AG08396 (cell line): ENCODE measurements around the gene TMEM178B.
"Not testable (repeated sequence)": the region's sequence is repeated elsewhere in the genome, so short reads cannot be mapped to it uniquely, and the experiment has no call there.

Experiments used
- DNase-seq: peaks from one replicate; pipeline ENCODE4 v3.0.0; 2012; ENCODE audit warnings: low spot score, mixed read lengths

The TMEM178B gene

DNA sequence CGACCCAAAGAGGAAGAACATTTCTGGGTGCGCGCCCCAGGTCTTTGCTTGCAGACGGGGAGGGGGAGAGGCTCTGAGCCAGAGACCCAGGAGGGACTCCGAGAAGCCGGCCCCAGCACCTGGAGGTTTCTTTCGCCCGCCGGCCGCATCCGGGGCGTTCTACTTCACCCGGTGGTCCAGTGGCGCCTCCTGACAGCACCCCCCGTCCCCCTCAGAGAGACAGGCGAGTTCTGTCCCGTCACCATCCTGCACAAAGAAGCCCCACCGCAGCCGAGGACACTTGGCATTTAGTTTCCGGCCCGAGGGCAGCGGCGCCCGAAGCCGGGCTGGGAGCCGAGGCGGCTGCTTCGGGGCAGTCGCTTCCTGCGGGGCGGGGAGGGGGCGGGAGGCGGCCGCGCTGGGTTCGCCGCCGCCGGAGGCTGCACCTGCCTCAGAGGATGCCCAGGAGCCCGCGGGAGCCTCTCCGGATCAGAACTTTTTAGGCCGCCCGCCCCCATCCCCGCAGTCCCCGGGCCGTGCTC, at the start of gene TMEM178B:
Gene TMEM178B, plus strand, starts transcription at position 424 of the 521 bp plus-strand sequence.
- DNase-seq, result no peak

DNA sequence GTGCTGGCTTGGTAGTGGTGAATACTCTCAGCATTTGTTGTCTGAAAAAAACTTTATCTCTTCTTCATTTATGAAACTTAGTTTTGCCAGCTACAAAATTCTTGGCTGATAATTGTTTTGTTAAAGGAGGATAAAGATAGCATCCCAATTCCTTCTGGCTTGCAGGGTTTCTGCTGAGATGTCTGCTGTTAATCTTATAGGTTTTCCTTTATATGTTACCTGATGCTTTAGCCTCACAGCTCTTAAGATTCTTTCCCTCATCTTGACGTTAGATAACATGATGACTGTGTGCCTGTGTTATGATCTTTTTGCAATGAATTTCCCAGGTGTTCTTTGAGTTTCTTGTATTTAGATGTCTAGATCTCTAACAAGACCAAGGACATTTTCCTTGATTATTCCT, 49.2 kb upstream of the TMEM178B start:
- DNase-seq, result no peak

DNA sequence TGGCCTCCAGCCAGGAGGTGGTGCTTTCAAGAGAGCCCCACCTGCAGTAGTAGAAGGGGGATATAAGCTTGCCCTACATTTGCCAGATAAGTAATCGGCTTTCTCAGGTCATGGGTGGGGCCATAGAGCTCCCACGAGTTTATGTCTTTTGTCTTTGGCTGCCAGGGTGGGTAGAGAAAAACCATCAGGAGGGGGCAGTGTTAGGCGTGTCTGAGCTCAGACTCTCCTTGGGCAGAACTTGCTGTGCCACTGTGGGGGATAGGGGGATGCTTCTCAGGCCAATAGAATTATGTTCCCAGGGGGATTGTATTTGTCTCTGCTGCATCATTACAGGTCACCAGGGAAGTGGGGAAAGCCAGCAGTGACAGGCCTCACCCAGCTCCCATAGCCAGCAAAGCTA, 46.8 kb upstream of the TMEM178B start:
- no peak for DNase-seq

DNA sequence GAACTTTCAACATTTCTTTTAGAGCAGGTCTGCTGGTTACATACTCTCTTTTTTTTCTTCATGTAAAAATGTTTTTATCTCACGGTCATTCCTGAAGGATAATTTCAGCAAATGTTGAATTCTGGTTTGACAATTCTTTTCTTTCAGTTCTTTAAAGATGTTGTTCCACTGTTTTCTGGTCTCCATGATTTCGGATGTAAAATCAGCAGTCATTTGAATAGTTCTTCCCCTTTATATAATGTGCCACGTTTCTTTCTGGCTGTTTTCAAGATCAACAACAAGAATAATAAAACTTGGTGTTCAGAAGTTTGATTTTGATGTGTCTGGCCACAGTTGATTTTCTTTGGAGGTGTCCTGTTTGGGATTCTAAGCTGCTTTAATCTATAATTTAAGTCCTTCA, 45.1 kb upstream of the TMEM178B start:
- DNase-seq, result no peak

DNA sequence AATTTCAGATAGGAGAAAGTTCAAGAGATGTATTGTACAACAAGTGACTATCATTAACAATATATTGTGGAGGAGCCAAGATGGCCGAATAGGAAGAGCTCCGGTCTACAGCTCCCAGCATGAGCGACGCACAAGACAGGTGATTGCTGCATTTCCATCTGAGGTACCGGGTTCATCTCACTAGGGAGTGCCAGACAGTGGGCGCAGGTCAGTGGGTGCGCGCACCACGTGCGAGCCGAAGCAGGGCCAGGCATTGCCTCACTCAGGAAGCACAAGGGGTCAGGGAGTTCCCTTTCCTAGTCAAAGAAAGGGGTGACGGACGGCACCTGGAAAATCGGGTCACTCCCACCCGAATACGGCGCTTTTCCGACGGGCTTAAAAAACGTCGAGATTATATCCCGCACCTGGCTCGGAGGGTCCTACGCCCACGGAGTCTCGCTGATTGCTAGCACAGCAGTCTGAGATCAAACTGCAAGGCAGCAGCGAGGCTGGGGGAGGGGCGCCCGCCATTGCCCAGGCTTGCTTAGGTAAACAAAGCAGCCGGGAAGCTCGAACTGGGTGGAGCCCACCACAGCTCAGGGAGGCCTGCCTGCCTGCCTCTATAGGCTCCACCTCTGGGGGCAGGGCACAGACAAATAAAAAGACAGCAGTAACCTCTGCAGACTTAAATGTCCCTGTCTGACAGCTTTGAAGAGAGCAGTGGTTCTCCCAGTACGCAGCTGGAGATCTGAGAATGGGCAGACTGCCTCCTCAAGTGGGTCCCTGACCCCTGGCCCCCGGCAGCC, 41.1 kb upstream of the TMEM178B start:
- not testable (repeated sequence) for DNase-seq

DNA sequence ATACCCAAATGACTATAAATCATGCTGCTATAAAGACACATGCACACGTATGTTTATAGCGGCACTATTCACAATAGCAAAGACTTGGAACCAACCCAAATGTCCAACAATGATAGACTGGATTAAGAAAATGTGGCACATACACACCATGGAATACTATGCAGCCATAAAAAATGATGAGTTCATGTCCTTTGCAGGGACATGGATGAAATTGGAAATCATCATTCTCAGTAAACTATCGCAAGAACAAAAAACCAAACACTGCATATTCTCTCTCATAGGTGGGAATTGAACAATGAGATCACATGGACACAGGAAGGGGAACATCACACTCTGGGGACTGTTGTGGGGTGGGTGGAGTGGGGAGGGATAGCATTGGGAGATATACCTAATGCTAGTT, 35.8 kb upstream of the TMEM178B start:
- not testable (repeated sequence) for DNase-seq

DNA sequence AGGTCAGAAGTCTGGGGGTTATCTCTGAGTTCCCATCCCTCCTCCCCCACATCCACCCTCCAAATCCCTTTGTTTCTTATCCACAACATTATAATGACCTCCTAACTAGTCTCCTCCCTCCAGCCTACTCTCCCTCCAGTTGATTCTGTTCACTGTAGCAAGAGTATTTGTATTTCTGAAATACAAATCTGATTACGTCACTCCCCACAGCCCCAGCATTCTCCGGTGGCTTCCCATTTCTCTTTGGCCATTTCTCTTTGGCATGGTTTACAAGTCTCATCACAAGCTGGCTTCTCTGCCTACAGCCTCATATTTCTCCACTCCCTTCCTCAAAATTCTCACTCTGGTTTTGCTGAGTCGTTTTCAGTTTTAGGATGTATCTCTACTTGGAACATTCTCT, 34.5 kb upstream of the TMEM178B start:
- peak; percentile 54 for DNase-seq

DNA sequence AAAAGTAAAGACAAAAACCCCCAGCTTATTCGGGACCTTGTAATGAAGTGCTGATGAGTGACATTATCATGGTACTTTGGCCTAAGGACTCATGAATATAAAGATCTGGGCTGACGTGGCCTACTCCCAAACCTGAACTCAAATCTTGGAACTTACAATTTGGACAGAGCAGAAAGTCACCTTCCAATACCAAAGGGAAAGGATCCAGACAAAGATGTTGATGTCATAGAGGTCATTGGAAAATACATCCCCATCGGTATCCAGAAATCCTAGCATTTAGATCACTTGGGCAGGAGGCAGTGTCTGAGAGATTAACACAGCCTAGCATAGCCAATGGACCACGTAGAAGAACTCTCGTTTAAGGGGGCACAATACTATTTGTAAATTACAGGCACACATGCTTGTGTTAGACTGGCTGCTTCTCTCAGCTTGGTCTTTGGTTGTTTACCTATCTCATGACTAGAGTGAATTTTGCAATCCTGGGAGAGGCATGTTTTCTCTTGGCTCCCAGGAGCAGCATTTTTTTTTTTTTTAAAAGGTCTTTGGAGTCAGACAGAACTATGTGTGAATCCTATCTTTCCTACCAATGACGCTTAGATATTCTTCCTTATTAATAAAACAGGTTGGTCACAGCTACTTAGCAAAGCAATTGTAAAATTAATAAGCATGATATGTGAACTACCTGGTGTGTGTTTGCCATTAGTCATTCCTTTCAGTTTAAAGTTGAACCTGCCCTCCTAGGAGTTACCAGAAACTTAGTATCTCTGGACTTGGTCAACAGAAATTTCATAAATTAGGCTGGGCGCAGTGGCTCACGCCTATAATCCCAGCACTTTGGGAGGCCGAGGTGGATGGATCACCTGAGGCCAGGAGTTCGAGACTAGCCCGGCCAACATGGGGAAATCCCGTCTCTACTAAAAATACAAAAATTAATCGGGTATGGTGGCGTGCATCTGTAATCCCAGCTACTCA, 31.4 kb upstream of the TMEM178B start:
- peak; percentile 29 for DNase-seq

DNA sequence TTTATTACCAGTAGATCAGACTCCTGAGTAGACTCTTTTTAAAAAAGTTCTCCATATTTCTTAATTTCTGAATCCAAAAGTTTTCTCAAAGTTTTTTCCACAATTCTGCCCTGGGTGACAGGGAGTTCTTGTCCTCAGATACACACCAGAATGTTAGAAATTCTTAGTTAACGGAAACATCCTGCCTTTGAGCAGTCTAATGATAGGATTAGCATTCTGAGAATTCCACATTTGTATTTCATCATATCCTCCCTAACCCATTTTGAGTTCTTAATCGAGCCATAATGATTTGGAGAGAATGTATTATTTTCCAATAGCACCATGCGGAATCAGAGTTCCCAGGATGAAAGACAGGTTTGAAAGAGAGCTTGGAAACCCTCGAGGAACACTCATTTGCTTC, 30.2 kb upstream of the TMEM178B start:
- DNase-seq, result no peak

DNA sequence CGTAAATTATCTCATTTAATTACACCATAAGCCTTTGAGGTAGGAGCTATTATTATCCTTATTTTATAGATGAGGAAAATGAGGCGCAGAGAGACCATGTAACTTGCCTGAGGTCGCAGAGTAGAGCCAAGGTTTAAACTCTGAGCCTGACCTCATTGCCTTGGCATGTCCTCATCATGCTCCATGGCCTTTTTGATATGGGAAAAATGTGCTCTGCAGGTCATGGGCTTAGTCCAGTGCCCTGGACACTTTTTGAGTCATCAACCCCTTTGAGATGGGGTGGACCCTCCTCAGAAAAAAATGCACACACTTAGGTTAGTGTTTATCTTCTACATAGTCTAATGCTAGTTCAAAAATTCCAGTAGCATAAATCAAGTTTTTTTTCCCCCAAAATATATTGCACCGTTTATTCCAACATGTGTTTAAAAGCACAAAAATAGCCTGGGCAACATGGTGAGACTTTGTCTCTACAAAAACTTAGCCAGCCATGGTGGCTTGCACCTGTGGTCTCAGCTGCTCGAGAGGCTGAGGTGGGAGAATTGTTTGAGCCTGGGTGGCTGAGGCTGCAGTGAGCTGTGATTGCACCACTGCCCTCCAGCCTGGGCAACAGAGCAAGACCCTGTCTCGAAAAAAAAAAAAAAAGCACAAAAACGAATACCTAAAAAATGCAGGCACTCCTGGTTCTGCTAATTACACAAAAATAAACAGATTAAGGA, 28.6 kb upstream of the TMEM178B start:
- DNase-seq, result peak; percentile 53

DNA sequence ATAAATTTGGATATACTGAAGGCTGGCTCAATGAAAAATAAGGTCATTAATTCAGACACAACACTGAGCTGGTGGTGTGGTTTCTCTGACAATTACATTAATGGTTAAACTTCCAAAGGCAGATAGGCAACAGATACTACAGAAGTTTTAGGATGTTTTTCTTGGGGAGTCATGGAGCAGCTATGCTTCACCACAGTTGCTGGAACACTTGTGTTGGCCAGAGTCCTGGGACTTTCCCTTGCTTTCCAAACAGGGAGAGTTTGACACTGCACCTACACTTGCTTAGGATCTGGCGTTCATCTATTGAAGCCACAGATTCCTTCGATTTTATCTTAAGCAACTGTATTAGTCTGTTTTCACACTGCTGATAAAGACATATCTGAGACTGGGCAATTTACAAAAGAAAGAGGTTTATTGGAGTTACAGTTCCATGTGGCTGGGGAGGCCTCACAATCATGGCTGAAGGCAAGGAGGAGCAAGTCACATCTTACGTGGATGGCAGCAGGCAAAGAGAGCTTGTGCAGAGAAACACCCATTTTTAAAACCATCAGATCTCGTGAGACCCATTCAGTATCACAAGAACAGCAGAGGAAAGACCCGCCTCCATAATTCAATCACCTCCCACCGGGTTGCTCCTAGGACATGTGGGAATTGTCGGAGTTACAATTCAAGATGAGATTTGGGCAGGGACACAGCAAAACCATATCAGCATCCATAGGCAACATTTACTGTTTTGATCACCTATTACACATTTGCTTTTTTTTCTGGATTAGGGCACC, 27.8 kb upstream of the TMEM178B start:
- peak; percentile 72 for DNase-seq

DNA sequence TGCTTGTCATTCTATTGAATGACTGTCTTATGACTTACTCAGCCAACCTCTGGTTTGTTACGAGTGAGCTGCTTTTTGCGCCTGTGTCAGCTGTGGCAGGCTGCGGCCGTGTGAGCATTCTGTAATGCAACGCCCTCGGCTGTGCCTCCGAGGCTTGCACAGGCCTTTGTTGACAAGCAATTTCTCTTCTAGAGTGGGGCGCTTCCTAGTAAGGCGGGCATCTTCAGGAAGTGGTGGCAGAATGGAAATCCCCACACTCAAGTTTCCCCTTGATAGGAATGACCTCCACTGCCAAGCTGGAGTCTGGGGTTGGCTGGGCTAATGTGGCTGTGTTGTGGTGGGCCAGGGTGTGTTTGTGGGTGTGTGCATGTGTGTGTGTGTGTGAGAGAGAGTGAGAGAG, 20.2 kb upstream of the TMEM178B start:
- no peak for DNase-seq

DNA sequence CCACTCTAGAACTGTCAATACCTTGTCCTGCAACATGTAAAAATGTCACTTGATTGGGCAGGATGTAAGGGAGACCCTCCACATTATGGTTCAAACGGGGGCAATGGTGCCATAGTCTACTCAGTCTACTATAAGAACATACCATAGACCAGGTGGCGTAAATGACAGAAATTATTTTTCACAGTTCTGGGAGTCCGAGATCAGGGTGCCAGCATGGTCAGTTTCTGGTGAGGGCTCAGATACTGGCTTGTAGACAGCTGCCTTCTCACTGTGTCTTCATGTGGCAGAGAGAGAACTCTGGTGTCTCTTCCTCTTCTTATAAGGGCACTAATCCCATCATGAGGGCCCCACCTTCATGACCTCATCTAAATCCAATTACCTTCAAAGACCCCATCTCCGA, 18.7 kb upstream of the TMEM178B start:
- no peak for DNase-seq

DNA sequence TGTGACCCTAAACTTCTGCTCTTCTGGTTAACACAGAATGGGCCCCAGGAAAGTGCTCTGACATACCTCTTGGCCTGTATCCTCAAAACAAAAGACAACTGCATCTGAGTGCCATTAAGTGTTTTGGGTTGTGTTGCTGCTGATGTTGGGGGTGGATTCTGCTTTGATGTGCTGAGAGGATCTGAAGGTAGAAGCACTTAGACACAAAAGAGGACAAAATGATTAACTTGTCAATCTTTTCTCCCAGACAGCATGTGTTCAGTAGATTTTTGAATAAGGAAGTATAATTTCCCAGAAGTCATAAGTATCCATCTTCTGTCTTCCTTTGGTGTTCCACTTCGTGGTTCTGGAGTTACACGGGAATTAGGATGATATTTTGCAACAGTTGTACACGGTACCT, 16.1 kb upstream of the TMEM178B start:
- no peak for DNase-seq

DNA sequence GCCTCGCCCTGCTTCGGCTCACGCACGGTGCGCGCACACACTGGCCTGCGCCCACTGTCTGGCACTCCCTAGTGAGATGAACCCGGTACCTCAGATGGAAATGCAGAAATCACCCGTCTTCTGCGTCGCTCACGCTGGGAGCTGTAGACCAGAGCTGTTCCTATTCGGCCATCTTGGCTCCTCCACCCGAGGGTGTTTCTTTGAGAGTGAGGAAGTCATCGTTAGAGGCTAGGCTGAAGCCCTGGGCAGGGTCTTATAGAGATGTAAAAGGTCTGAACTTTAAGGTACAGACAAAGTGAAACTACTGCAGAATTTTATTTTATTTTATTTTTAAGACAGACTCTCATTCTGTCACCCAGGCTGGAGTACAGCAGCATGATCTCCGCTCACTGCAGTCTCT, 6.0 kb upstream of the TMEM178B start:
- not testable (repeated sequence) for DNase-seq

DNA sequence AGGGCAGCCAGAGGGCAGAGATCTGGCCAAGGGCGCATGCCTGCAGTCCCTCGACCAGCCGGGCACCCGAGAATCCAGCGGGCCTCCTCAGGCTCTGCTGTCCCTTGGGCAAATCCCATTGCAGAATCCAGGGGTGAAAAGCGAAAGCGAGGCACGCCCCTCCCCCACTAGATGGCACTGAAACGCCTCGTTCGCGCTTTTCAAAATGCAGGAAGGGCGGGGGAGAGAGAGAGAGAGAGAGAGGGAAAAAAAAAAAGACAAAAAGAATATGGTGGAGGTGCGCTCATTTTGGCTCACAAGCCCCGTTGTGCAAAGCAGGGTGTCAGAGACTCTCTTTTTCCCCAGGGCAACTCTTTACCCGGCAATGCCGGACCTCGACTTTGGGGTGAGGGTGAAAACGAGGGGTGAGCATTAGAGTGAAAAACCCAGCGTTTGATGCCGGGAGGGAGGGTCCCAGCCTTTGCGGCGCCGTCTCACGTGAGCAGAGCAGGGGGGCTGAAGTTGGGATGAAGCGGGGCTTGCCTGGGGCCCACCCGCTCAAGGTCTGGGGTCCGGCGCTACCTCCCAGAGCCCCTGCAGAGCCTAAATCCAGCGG, 2.5 kb upstream of the TMEM178B start:
- peak; percentile 29 for DNase-seq

DNA sequence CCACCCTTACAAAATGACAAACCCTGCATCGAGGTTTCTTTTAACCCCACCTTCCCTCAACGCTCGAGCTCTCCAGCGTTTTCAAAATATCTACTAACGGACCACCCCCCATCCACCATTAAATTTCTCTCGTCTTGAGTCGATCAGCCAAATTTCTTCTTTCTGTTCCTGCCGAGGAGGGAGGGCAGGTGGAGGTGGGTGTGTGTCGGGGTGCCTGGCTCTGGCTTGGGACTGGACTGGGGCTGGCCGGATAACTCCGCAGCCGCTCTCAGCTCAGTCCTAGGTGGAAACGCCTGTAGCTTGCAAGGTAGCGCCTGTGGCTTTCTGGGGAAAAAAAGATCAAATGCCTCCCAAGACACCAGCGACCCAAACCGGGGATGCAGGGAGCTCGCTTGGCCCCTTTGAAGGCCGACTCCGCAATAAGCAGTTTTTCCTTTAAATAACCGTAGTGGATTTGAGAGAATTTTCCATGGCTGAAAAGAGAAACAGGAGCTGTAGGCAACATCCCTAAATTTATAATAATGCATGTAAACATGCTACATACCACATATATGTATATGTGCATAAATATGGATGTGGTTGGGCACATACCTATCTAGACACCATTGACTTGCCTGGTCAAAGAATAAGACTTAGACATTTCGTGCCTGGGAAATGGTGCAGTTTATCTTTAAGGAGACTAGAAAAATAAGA, 1.9 kb upstream of the TMEM178B start:
- DNase-seq, result no peak

DNA sequence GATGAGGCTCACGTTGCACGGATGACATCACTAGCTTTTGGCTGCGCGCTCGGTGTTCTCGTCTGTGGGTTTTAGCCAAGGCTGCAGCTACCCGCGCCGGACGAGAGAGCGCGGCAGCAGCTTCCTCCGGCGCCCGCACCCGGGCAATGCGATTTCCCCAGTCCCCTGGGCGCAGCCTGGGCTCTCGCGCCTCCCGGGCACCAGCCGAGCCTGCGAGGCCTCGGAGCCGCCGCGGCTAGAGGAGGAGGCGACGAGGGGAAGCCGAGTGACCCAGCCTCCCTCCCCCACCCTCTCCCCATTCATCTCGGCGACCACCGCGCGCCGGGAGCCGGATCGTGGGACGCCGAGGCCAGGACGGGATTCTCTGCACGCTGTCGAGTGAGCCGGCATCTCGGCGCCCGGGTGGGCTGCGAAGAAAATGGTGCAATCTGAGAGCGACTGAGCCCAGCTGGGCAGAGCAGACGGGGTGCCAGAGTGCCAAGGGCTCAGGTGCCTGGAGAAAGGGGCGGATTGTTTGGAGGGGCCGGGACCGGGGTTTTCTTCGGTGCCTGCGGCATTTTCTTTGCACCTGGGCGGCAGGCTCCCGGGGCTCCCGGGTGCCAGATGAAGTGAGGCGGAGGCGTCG, 1.2 kb upstream of the TMEM178B start:
- peak; percentile 79 for DNase-seq

DNA sequence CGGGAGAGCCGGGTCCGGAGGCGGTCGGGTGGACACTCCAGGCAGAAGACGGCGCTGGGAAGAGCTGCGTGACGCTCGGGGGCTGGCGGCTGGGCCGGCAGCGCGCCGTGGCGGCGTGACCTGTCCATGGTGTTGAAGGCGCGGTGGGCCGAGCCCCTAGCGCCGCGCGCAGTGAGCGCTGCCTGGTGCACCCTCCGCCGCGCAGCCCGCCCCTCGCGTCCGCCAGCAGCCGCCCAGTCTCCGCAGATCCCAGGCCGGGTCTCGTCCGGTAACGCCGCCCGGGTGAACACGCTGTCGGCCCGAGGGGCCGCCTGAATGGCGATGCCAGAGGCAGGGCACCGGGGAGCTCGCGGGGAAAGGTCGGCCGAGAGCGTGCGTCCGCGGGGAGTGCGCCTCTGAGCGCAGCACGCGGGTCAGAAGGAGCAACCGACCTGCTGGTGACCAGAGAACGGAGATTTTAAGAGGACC, 657 bp upstream of the TMEM178B start:
- DNase-seq, result peak; percentile 81
